HCT116 (cell line): Measurements from ENCODE around the gene IL1RAPL1. TPM values are rescaled to one million over a fixed set of nuclear protein-coding genes. Genes with fewer than 3 reads are reported as not detected.

ENCODE experiments used
- ATAC-seq: fragments of 200-7000 bp; cut with Tn5 transposase; 2 replicates; pipeline ENCODE4 v1.9.1; 2020; ENCODE audit warnings: mild to moderate bottlenecking, moderate library complexity
- BruUV-seq: library from RNA; stranded (reverse); fragments of 400-500 nt; replicated peaks from 2 replicates; lab custom pipeline; 2021; lab: Mats Ljungman, UMichigan
- CTCF ChIA-PET: fragments of 300-600 bp; sonication (Branson Sonifier 250); formaldehyde crosslinking; loops from one replicate; lab custom pipeline; 2021; ENCODE audit warnings: antibody characterized with exemption; lab: Charles Lee
- POLR2A ChIA-PET: fragments of 300-600, 350-600 bp; sonication (Branson Sonifier 250); formaldehyde crosslinking; loops from one replicate; lab custom pipeline; 2021; ENCODE audit warnings: antibody characterized with exemption; lab: Charles Lee
- RAD21 ChIA-PET, 2 experiments: fragments of 300-600 bp; sonication (Branson Sonifier 250); formaldehyde crosslinking; loops; one replicate each; lab custom pipeline; 2023; ENCODE audit warnings: low total read pairs in 2 of 2; ENCODE audit not compliant: uncharacterized antibody in 2 of 2, unreplicated experiment in 2 of 2, low non-redundant PET in 1 of 2; lab: Charles Lee
- DNase-seq: peaks from one replicate; pipeline ENCODE4 v3.0.0-alpha.2; 2010; ENCODE audit warnings: low read depth, low spot score
- H2AFZ ChIP-seq: fragments of 200-600 bp; shearing (Covaris generic), sonication (generic); 2 replicates; pipeline ENCODE4 v1.6.1; 2017; ENCODE audit warnings: low read depth, mixed run types, mixed read lengths, antibody characterized with exemption, low read length; ENCODE audit not compliant: poor library complexity, severe bottlenecking
- H3K27ac ChIP-seq: 2 replicates; pipeline ENCODE4 v1.5.1; 2012; ENCODE audit warnings: low read depth, low read length
- H3K27me3 ChIP-seq: fragments of 200-600 bp; sonication (generic); 2 replicates; pipeline ENCODE4 v1.6.1; 2016; ENCODE audit warnings: mixed run types, low read length, mixed read lengths; ENCODE audit not compliant: insufficient read depth
- H3K36me3 ChIP-seq, 2 experiments: fragments of 200-500 bp in 1 of 2; fragments of 200-600 bp in 1 of 2; sonication (Bioruptor generic) in 1 of 2; sonication (generic) in 1 of 2; 2 replicates each; pipeline versions ENCODE4 v1.5.1 to v1.6.1; 2014 to 2016; ENCODE audit warnings: low read length in 2 of 2, inconsistent platforms in 1 of 2, mixed read lengths in 1 of 2, mixed run types in 1 of 2; ENCODE audit not compliant: insufficient read depth in 2 of 2, control insufficient read depth in 1 of 2
- H3K4me1 ChIP-seq, 2 experiments: fragments of 200-600 bp in 1 of 2; sonication (generic) in 1 of 2; 2 replicates each; pipeline versions ENCODE4 v1.5.1 to v1.6.1; 2012 to 2017; ENCODE audit warnings: low read length in 2 of 2, inconsistent platforms in 1 of 2, mild to moderate bottlenecking in 1 of 2, mixed read lengths in 1 of 2, mixed run types in 1 of 2, moderate library complexity in 1 of 2; ENCODE audit not compliant: insufficient read depth in 2 of 2, control insufficient read depth in 1 of 2
- H3K4me2 ChIP-seq: fragments of 200-600 bp; sonication (generic); 2 replicates; pipeline ENCODE4 v1.6.1; 2017; ENCODE audit warnings: mixed run types, low read length, mixed read lengths
- H3K4me3 ChIP-seq, 2 experiments: fragments of 200-600 bp in 1 of 2; sonication (generic) in 1 of 2; replicated peaks in 1 of 2; 2 replicates each; pipeline ENCODE4 v1.5.1; 2011 to 2016; ENCODE audit warnings: low read length in 2 of 2, control low read depth in 1 of 2, low read depth in 1 of 2, mild to moderate bottlenecking in 1 of 2, mixed read lengths in 1 of 2, mixed run types in 1 of 2
- H3K79me2 ChIP-seq: fragments of 200-600 bp; sonication (generic); 2 replicates; pipeline ENCODE4 v1.6.1; 2017; ENCODE audit warnings: mild to moderate bottlenecking, mixed run types, low read length, moderate library complexity, mixed read lengths; ENCODE audit not compliant: insufficient read depth
- H3K9ac ChIP-seq: fragments of 200-600 bp; sonication (generic); 2 replicates; pipeline ENCODE4 v1.6.1; 2016; ENCODE audit warnings: low read length, mixed read lengths
- H3K9me2 ChIP-seq: fragments of 200-600 bp; sonication (generic), shearing (Covaris generic); 2 replicates; pipeline ENCODE4 v1.6.1; 2017; ENCODE audit warnings: mixed run types, mild to moderate bottlenecking, moderate library complexity; ENCODE audit not compliant: insufficient read depth
- H3K9me3 ChIP-seq, 2 experiments: fragments of 200-500 bp in 1 of 2; fragments of 200-600 bp in 1 of 2; sonication (Bioruptor generic) in 1 of 2; sonication (generic) in 1 of 2; 2 replicates each; pipeline ENCODE4 v1.6.1; 2014 to 2017; ENCODE audit warnings: low read length in 2 of 2, mixed read lengths in 2 of 2, inconsistent platforms in 1 of 2, low read depth in 1 of 2, mild to moderate bottlenecking in 1 of 2, mixed run types in 1 of 2, moderate library complexity in 1 of 2; ENCODE audit not compliant: control insufficient read depth in 1 of 2, insufficient read depth in 1 of 2
- H4K20me1 ChIP-seq: fragments of 200-600 bp; sonication (generic), shearing (Covaris generic); 2 replicates; pipeline ENCODE4 v1.6.1; 2017; ENCODE audit warnings: mixed run types, mild to moderate bottlenecking, moderate library complexity; ENCODE audit not compliant: insufficient read depth
- ATF3 ChIP-seq: IDR thresholded peaks from 2 replicates; pipeline ENCODE4 v1.6.1; 2012
- CBX3 ChIP-seq: IDR thresholded peaks from 2 replicates; pipeline ENCODE4 v1.6.1; 2012; ENCODE audit warnings: low read depth
- CEBPB ChIP-seq: IDR thresholded peaks from 2 replicates; pipeline ENCODE4 v1.6.1; 2012; ENCODE audit warnings: low read depth
- ELF1 ChIP-seq: IDR thresholded peaks from 2 replicates; pipeline ENCODE4 v1.6.1; 2012; ENCODE audit warnings: low read depth, borderline replicate concordance
- EZH2 ChIP-seq: fragments of 200-600 bp; sonication (generic); IDR thresholded peaks from 2 replicates; pipeline ENCODE4 v1.6.1; 2017; ENCODE audit warnings: antibody characterized with exemption, mixed run types
- EZH2phosphoT487 ChIP-seq: fragments of 200-600 bp; IDR thresholded peaks from 2 replicates; pipeline ENCODE4 v1.6.1; 2018; ENCODE audit warnings: antibody characterized with exemption, borderline replicate concordance
- FOSL1 ChIP-seq: IDR thresholded peaks from 2 replicates; pipeline ENCODE4 v1.6.1; 2012; ENCODE audit warnings: low read depth
- JUND ChIP-seq: IDR thresholded peaks from 2 replicates; pipeline ENCODE4 v1.6.1; 2012
- POLR2A ChIP-seq: IDR thresholded peaks from 2 replicates; pipeline ENCODE4 v1.7.0; 2011; ENCODE audit warnings: borderline replicate concordance; ENCODE audit not compliant: insufficient read depth, insufficient read length; ENCODE audit errors: extremely low read depth
- POLR2AphosphoS5 ChIP-seq: IDR thresholded peaks from 2 replicates; pipeline ENCODE4 v1.6.1; 2011; ENCODE audit warnings: mild to moderate bottlenecking, low read depth, low read length, moderate library complexity
- RAD21 ChIP-seq: IDR thresholded peaks from 2 replicates; pipeline ENCODE4 v1.6.1; 2012; ENCODE audit warnings: low read depth, mild to moderate bottlenecking
- SIN3A ChIP-seq: IDR thresholded peaks from 2 replicates; pipeline ENCODE4 v1.6.1; 2012; ENCODE audit warnings: low read depth
- SP1 ChIP-seq: IDR thresholded peaks from 2 replicates; pipeline ENCODE4 v1.6.1; 2012; ENCODE audit warnings: low read depth
- TCF7L2 ChIP-seq: IDR thresholded peaks from 2 replicates; pipeline ENCODE4 v1.7.0; 2011; ENCODE audit warnings: borderline replicate concordance, inconsistent platforms; ENCODE audit not compliant: insufficient read depth, insufficient read length; ENCODE audit errors: extremely low read depth
- YY1 ChIP-seq: IDR thresholded peaks from 2 replicates; pipeline ENCODE4 v1.6.1; 2011; ENCODE audit warnings: low read length, low read depth, moderate library complexity, mild to moderate bottlenecking; ENCODE audit not compliant: insufficient replicate concordance; ENCODE audit errors: extremely low read depth
- ZBTB33 ChIP-seq: IDR thresholded peaks from 2 replicates; pipeline ENCODE4 v1.6.1; 2011; ENCODE audit warnings: mild to moderate bottlenecking, low read length, moderate library complexity; ENCODE audit not compliant: insufficient replicate concordance; ENCODE audit errors: extremely low read depth
- ZFX ChIP-seq: fragments of 450-650 bp; IDR thresholded peaks from 2 replicates; pipeline ENCODE4 v1.6.1; 2017
- intact Hi-C: fragments of 100-400 bp; cut with micrococcal nuclease; formaldehyde crosslinking; loops from 2 replicates; pipeline ENCODE4 v1.10.0; 2022
- total RNA-seq: library from RNA; stranded (reverse); gene quantifications from one replicate; pipeline ENCODE4 v1.2.1, GENCODE V29; 2021; ENCODE audit not compliant: unreplicated experiment
- TF ChIP-seq, protein P1 (sequence below): IDR thresholded peaks from 2 replicates; pipeline ENCODE4 v1.6.1; 2012
- TF ChIP-seq, protein P2 (sequence below), 3 experiments: fragments of 200-600 bp in 1 of 3; sonication (generic) in 1 of 3; IDR thresholded peaks in 2 of 3; conservative IDR thresholded peaks in 1 of 3; 2 replicates each; pipeline ENCODE4 v1.5.1; 2012 to 2017; ENCODE audit warnings: low read depth in 2 of 3, low read length in 2 of 3, antibody characterized with exemption in 1 of 3, borderline replicate concordance in 1 of 3, control low read depth in 1 of 3, mild to moderate bottlenecking in 1 of 3, mixed read lengths in 1 of 3, mixed run types in 1 of 3, moderate library complexity in 1 of 3; ENCODE audit not compliant: insufficient read depth in 1 of 3

The IL1RAPL1 gene
- total RNA-seq, 1 experiment from 2014 or later, result 2.8 TPM

DNA sequence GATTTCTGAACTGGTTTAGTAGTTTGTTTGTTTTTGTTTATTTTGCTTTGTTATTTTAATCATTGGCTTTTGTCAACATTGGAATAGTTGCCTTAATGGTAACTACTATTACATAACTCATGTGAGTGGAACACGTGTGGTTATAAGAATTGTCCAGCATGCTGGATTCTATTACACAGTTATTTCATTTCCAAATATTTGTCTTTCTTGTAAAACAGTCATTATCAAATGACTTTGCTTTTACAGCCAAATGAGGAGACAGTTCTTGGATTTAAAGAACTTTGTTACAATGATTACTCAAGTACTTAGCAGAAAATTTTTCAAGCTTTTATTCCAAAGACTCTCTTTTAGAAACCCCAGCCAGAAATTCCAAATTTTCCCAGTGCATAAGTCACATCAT is 1112.0 kb downstream of the IL1RAPL1 start:
- Histone ChIP-seq H4K20me1 (no peaks in the 10 kb centered on the region), H3K79me2 (no peaks in the 10 kb centered on the region), H3K27ac (no peak overlapping the region), H3K9ac (no peak overlapping the region), H3K9me3 (no peaks in the 10 kb centered on the region), H2AFZ (no peak overlapping the region), H3K4me1 (no peaks in the 10 kb centered on the region), H3K27me3 (no peaks in the 10 kb centered on the region), H3K36me3 (no peaks in the 10 kb centered on the region)
- no TSS peak for BruUV-seq
- POLR2A ChIA-PET, result no interaction called here
- RAD21 ChIA-PET, result no interaction called here
- DNase-seq (no peak), ATAC-seq (no peak)
- intact Hi-C loops, result no loop called here
- CTCF ChIA-PET, result no interaction called here
- TF ChIP-seq RAD21 (no peak), ZFX (no peak)
- TF ChIP-seq, all 23 proteins: peak for 0
- H3K9me2 ChIP-seq, result no peaks in the 10 kb centered on the region
- H3K4me3 ChIP-seq, result no peak overlapping the region
- H3K4me2 ChIP-seq, result no peak overlapping the region

DNA sequence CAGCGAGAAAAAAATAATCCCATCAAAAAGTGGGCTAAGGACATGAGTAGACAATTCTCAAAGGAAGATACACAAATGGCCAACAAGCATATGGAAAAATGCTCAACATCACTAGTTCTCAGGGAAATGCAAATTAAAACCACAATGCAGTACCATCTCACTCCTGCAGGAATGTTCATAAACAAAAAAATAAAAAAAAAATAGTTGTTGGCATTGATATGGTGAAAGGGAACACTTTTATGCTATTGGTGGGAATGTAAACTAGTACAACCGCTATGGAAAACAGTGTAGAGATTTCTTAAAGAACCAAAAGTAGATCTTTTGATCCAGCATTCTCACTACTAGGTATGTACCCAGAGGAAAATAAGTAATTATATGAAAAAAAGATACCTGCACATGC is 1119.8 kb downstream of the IL1RAPL1 start:
- TF ChIP-seq EZH2, result no peak
- no peak for TF ChIP-seq EZH2phosphoT487
- TF ChIP-seq YY1, result no peak
- no peak for TF ChIP-seq POLR2A
- TF ChIP-seq POLR2AphosphoS5, result no peak
- TF ChIP-seq ZBTB33, result no peak
- no peak for TF ChIP-seq SP1
- no peak for TF ChIP-seq CBX3
- TF ChIP-seq JUND, result no peak
- TF ChIP-seq, protein P1, sequence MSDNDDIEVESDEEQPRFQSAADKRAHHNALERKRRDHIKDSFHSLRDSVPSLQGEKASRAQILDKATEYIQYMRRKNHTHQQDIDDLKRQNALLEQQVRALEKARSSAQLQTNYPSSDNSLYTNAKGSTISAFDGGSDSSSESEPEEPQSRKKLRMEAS, result no peak
- no peak for TF ChIP-seq ZFX
- TF ChIP-seq TCF7L2, result no peak
- TF ChIP-seq RAD21, result no peak
- no peak for TF ChIP-seq FOSL1
- TF ChIP-seq ELF1, result no peak
- TF ChIP-seq ATF3, result no peak
- TF ChIP-seq, protein P2, sequence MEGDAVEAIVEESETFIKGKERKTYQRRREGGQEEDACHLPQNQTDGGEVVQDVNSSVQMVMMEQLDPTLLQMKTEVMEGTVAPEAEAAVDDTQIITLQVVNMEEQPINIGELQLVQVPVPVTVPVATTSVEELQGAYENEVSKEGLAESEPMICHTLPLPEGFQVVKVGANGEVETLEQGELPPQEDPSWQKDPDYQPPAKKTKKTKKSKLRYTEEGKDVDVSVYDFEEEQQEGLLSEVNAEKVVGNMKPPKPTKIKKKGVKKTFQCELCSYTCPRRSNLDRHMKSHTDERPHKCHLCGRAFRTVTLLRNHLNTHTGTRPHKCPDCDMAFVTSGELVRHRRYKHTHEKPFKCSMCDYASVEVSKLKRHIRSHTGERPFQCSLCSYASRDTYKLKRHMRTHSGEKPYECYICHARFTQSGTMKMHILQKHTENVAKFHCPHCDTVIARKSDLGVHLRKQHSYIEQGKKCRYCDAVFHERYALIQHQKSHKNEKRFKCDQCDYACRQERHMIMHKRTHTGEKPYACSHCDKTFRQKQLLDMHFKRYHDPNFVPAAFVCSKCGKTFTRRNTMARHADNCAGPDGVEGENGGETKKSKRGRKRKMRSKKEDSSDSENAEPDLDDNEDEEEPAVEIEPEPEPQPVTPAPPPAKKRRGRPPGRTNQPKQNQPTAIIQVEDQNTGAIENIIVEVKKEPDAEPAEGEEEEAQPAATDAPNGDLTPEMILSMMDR (IDR thresholded peaks at IDR 0.05 in 2 of 3, conservative IDR thresholded peaks at IDR 0.05 in 1 of 3; ENCODE audit: borderline replicate concordance in 1 of 3, insufficient read depth in 1 of 3, low read depth in 2 of 3, low read length in 2 of 3), result no peak
- no peak for TF ChIP-seq SIN3A
- TF ChIP-seq CEBPB, result no peak
- no peaks in the 10 kb centered on the region for H3K9me2 ChIP-seq
- no TSS peak for BruUV-seq
- intact Hi-C loops, result no loop called here
- H3K36me3 ChIP-seq, result no peaks in the 10 kb centered on the region
- ChIA-PET RAD21 (no interaction called here), POLR2A (no interaction called here), CTCF (no interaction called here)
- no peak for DNase-seq
- no peaks in the 10 kb centered on the region for H4K20me1 ChIP-seq
- no peaks in the 10 kb centered on the region for H3K9me3 ChIP-seq
- no peak for ATAC-seq
- H3K9ac ChIP-seq, result no peak overlapping the region
- no peak overlapping the region for H3K4me2 ChIP-seq
- H2AFZ ChIP-seq, result no peak overlapping the region
- H3K4me1 ChIP-seq, result no peaks in the 10 kb centered on the region
- H3K4me3 ChIP-seq, result no peak overlapping the region
- H3K27me3 ChIP-seq, result no peaks in the 10 kb centered on the region
- H3K27ac ChIP-seq, result no peak overlapping the region
- no peaks in the 10 kb centered on the region for H3K79me2 ChIP-seq
